A673 (cell line): Measurements from ENCODE around the gene TRAF3IP3.

Source experiments
- CTCF ChIP-seq: fragments of 300-800, 200-600 bp; sonication (generic); conservative IDR thresholded peaks from 2 replicates; pipeline ENCODE4 v1.5.1; 2017; ENCODE audit warnings: low read depth, mild to moderate bottlenecking, antibody characterized with exemption, low read length, moderate library complexity, mixed read lengths
- EZH2 ChIP-seq: fragments of 200-600 bp; sonication (generic); IDR thresholded peaks from 2 replicates; pipeline ENCODE4 v1.6.1; 2017; ENCODE audit warnings: borderline replicate concordance, low read depth, mild to moderate bottlenecking, mixed read lengths, antibody characterized with exemption, low read length; ENCODE audit not compliant: poor library complexity, severe bottlenecking

- TF ChIP-seq CTCF (no peak), EZH2 (no peak)
Observed at GRCh38 chr1:209710847-209711246, 45.0 kb upstream of the TRAF3IP3 start.
